SK-N-MC (cell line): ENCODE results near the gene SNX11.
A peak's percentile ranks its signal among the peaks of the same experiment; 100 is the strongest.

Experiments
- DNase-seq: peaks from one replicate; pipeline ENCODE4 v3.0.0-alpha.2; 2011; ENCODE audit warnings: low read depth, low spot score
- H3K27ac ChIP-seq: fragments of 200-600 bp; sonication (generic); 2 replicates; pipeline ENCODE4 v1.5.1; 2016; ENCODE audit warnings: mixed run types
- H3K36me3 ChIP-seq: fragments of 200-600 bp; sonication (generic); 2 replicates; pipeline ENCODE4 v1.6.1; 2017; ENCODE audit warnings: antibody characterized with exemption, low read length, mixed read lengths; ENCODE audit not compliant: insufficient read depth
- H3K4me3 ChIP-seq: fragments of 200-600 bp; sonication (generic); 2 replicates; pipeline ENCODE4 v1.5.1; 2016
- H3K9ac ChIP-seq: fragments of 200-600 bp; sonication (generic); 2 replicates; pipeline ENCODE4 v1.8.0; 2017; ENCODE audit warnings: mixed run types, mixed read lengths; ENCODE audit not compliant: insufficient read length
- H3K9me3 ChIP-seq: fragments of 200-600 bp; sonication (generic); 2 replicates; pipeline ENCODE4 v1.6.1; 2017; ENCODE audit warnings: low read depth, mild to moderate bottlenecking, antibody characterized with exemption, low read length, moderate library complexity, mixed read lengths
- EZH2 ChIP-seq: fragments of 200-600 bp; sonication (generic); IDR thresholded peaks from one replicate; pipeline ENCODE4 v1.6.1; 2017; ENCODE audit warnings: antibody characterized with exemption
- FOXP2 ChIP-seq: optimal IDR thresholded peaks from 2 replicates; pipeline ENCODE3; 2011; ENCODE audit warnings: mild to moderate bottlenecking, moderate library complexity; ENCODE audit not compliant: insufficient read depth; ENCODE audit errors: extremely low read length, control extremely low read depth
- POLR2AphosphoS5 ChIP-seq: IDR thresholded peaks from 2 replicates; pipeline ENCODE4 v1.6.1; 2012; ENCODE audit warnings: mild to moderate bottlenecking, low read depth, low read length, borderline replicate concordance

The SNX11 gene, protein sequence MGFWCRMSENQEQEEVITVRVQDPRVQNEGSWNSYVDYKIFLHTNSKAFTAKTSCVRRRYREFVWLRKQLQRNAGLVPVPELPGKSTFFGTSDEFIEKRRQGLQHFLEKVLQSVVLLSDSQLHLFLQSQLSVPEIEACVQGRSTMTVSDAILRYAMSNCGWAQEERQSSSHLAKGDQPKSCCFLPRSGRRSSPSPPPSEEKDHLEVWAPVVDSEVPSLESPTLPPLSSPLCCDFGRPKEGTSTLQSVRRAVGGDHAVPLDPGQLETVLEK

GRCh38 chr17:48107137-48108055 is at the start of gene SNX11:
SNX11 (plus strand) TSS chr17:48107766; CDS start chr17:48112044, 4,278 bp downstream.
- Histone ChIP-seq H3K27ac (peak within 1 kb of the TSS; percentile 71; the same call in 1 of the 2 replicates), H3K4me3 (peak within 1 kb of the TSS; percentile 99), H3K36me3 (no peaks in the 10 kb centered on the region), H3K9ac (peak within 1 kb of the TSS; percentile 89), H3K9me3 (no peaks in the 10 kb centered on the region)
- DNase-seq, result peak; percentile 28
- TF ChIP-seq POLR2AphosphoS5, result peak; percentile 91
- no peak for TF ChIP-seq FOXP2

DNA sequence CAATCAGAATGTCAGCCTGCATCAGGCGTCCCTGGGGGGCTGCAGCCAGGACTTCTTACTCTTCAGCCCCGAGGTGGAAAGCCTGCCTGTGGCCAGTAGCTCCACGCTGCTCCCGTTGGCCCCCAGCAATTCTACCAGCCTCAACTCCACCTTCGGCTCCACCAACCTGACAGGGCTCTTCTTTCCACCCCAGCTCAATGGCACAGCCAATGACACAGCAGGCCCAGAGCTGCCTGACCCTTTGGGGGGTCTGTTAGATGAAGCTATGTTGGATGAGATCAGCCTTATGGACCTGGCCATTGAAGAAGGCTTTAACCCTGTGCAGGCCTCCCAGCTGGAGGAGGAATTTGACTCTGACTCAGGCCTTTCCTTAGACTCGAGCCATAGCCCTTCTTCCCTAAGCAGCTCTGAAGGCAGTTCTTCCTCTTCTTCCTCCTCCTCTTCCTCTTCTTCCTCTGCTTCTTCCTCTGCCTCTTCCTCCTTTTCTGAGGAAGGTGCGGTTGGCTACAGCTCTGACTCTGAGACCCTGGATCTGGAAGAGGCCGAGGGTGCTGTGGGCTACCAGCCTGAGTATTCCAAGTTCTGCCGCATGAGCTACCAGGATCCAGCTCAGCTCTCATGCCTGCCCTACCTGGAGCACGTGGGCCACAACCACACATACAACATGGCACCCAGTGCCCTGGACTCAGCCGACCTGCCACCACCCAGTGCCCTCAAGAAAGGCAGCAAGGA is 49.0 kb upstream of the SNX11 start:
- no peak overlapping the region for H3K4me3 ChIP-seq
- H3K9me3 ChIP-seq, result no peaks in the 10 kb centered on the region
- peak overlapping the region; percentile 35; the same call in 1 of the 2 replicates for H3K27ac ChIP-seq
- no peak overlapping the region for H3K9ac ChIP-seq
- DNase-seq, result no peak
- TF ChIP-seq FOXP2, result no peak
- no peak for TF ChIP-seq EZH2
- TF ChIP-seq POLR2AphosphoS5, result no peak
- peaks cover 84% of the 10 kb centered on the region for H3K36me3 ChIP-seq

GRCh38 chr17:48059125-48059668 is 48.4 kb upstream of the SNX11 start:
- H3K36me3 ChIP-seq, result peaks cover 82% of the 10 kb centered on the region
- peak overlapping the region; percentile 35; the same call in 1 of the 2 replicates for H3K27ac ChIP-seq
- no peak for TF ChIP-seq FOXP2
- no peak for TF ChIP-seq EZH2
- TF ChIP-seq POLR2AphosphoS5, result no peak; the same call in 1 of the 2 replicates
- H3K4me3 ChIP-seq, result no peak overlapping the region
- DNase-seq, result no peak
- no peak overlapping the region for H3K9ac ChIP-seq
- no peaks in the 10 kb centered on the region for H3K9me3 ChIP-seq

DNA sequence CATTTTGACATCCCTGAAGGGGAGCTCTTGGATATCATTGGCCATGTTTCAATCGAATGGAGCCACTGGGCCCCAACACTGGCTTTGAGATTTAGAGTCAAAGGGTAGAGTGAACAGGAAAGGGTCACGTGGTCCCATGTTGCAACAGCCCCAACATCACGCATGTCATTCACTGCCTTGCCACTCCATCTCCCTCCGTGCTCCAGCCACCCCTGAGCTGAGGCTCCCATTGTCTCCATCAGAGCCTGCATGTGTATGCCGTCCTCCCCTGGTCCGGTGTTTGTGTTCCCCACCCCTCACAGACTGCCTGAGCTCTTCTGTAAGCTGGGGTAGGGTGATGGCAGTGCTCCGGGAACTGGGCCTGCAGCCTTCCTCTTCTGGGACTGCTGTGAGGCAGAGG is 47.3 kb upstream of the SNX11 start:
- H3K9me3 ChIP-seq, result no peaks in the 10 kb centered on the region
- H3K27ac ChIP-seq, result peak overlapping the region; percentile 73; the same call in 1 of the 2 replicates
- H3K4me3 ChIP-seq, result no peak overlapping the region
- peaks cover 87% of the 10 kb centered on the region for H3K36me3 ChIP-seq
- no peak overlapping the region for H3K9ac ChIP-seq
- TF ChIP-seq EZH2 (no peak), FOXP2 (no peak), POLR2AphosphoS5 (no peak)
- DNase-seq, result no peak

DNA sequence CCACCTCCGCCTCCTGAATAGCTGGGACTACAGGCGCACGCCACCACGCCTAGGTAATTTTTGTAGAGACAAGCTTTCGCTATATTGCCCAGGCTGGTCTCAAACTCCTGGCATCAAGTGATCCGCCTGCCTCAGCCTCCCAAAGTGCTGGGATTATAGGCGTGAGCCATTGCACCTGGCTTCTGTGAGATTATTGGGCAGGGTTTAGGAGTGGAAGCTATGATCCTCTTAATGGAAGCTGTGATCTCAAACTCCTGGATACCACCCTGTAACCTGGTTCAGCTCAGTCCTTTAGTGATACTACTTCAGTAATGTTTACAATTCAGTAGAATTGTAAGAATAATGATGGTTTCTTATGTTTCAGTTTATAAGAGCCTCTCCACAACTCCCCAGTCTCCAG is 45.3 kb upstream of the SNX11 start:
- peaks cover 90% of the 10 kb centered on the region for H3K36me3 ChIP-seq
- no peaks in the 10 kb centered on the region for H3K9me3 ChIP-seq
- no peak overlapping the region for H3K27ac ChIP-seq
- no peak for DNase-seq
- H3K9ac ChIP-seq, result no peak overlapping the region
- TF ChIP-seq FOXP2, result no peak
- TF ChIP-seq EZH2, result no peak
- TF ChIP-seq POLR2AphosphoS5, result no peak
- H3K4me3 ChIP-seq, result no peak overlapping the region

- H3K9ac ChIP-seq, result no peak overlapping the region
- no peaks in the 10 kb centered on the region for H3K9me3 ChIP-seq
- H3K36me3 ChIP-seq, result peaks cover 83% of the 10 kb centered on the region
- no peak overlapping the region for H3K4me3 ChIP-seq
- no peak for TF ChIP-seq POLR2AphosphoS5
- no peak for TF ChIP-seq EZH2
- no peak for TF ChIP-seq FOXP2
- no peak for DNase-seq
- H3K27ac ChIP-seq, result peak overlapping the region; percentile 45; the same call in 1 of the 2 replicates
Observed at GRCh38 chr17:48064638-48065037, 42.9 kb upstream of the SNX11 start.

DNA sequence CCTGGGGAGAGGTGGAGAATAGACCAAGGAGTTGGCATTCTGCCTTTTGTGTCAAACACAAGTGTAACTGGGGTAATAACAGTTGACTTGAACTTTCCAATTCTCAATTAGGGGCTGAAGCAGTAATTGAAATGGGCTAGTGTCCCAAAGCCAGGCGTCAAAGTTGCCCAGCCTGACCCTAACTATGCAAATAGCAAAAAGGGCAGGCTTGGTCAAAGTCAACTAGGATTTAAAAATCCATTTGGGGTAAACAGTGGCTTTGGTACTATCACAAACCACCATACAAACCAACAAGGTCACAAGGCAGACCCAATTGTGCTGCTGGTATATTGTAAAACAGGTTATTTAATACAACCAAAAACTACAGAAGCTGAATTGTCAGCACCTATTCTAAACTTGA is 41.4 kb upstream of the SNX11 start:
- no peaks in the 10 kb centered on the region for H3K9me3 ChIP-seq
- peak overlapping the region; percentile 61; the same call in 1 of the 2 replicates for H3K27ac ChIP-seq
- DNase-seq, result no peak
- peaks cover 85% of the 10 kb centered on the region for H3K36me3 ChIP-seq
- no peak overlapping the region for H3K9ac ChIP-seq
- no peak overlapping the region for H3K4me3 ChIP-seq
- TF ChIP-seq FOXP2 (no peak), EZH2 (no peak), POLR2AphosphoS5 (no peak)

- Histone ChIP-seq H3K9me3 (no peaks in the 10 kb centered on the region), H3K36me3 (peaks cover 85% of the 10 kb centered on the region), H3K9ac (no peak overlapping the region), H3K4me3 (no peak overlapping the region), H3K27ac (peak overlapping the region; percentile 61; the same call in 1 of the 2 replicates)
- DNase-seq, result no peak
- TF ChIP-seq FOXP2, result no peak
- no peak for TF ChIP-seq POLR2AphosphoS5
- TF ChIP-seq EZH2, result no peak
Observed at GRCh38 chr17:48066656-48067055, 40.9 kb upstream of the SNX11 start.
